GM15510 (cell line): Measurements from ENCODE around the gene CPN1.
A peak's percentile ranks its signal among the peaks of the same experiment; 100 is the strongest.

Source experiments
- POLR2A ChIP-seq: IDR thresholded peaks from 3 replicates; pipeline ENCODE4 v1.6.1; 2011; ENCODE audit warnings: borderline replicate concordance; ENCODE audit not compliant: insufficient read length; ENCODE audit errors: extremely low read depth

Gene CPN1

GRCh38 chr10:100020142-100020885 is 61.4 kb downstream of the CPN1 start:
- TF ChIP-seq POLR2A = no peak

GRCh38 chr10:100019787-100020141 is 61.9 kb downstream of the CPN1 start:
- TF ChIP-seq POLR2A = no peak

- no peak for TF ChIP-seq POLR2A
Measured at GRCh38 chr10:100014071-100014762, 67.5 kb downstream of the CPN1 start.

GRCh38 chr10:100013621-100014020 is 68.0 kb downstream of the CPN1 start:
- TF ChIP-seq POLR2A = no peak

GRCh38 chr10:100009793-100010676 is 71.6 kb downstream of the CPN1 start, which contains the start of gene DNMBP:
Gene DNMBP (minus strand): TSS chr10:100009947. CDS start chr10:99972124, 37,823 bp downstream.
- peak; percentile 71 for TF ChIP-seq POLR2A

GRCh38 chr10:100009283-100009792 is 72.3 kb downstream of the CPN1 start:
- no peak for TF ChIP-seq POLR2A

- no peak for TF ChIP-seq POLR2A
Measured at GRCh38 chr10:100008708-100009282, 72.9 kb downstream of the CPN1 start.

GRCh38 chr10:100008142-100008522 is 73.5 kb downstream of the CPN1 start:
- no peak for TF ChIP-seq POLR2A

- TF ChIP-seq POLR2A = no peak
Measured at GRCh38 chr10:100007231-100008141, 74.2 kb downstream of the CPN1 start.

- no peak for TF ChIP-seq POLR2A
Measured at GRCh38 chr10:100006243-100006886, 75.3 kb downstream of the CPN1 start.

GRCh38 chr10:100004805-100005510 is 76.7 kb downstream of the CPN1 start:
- no peak for TF ChIP-seq POLR2A

- TF ChIP-seq POLR2A = no peak
Measured at GRCh38 chr10:100000109-100000644, 81.5 kb downstream of the CPN1 start.
